ENCODE results near the gene DHRS7C.

DHRS7C gene

DNA sequence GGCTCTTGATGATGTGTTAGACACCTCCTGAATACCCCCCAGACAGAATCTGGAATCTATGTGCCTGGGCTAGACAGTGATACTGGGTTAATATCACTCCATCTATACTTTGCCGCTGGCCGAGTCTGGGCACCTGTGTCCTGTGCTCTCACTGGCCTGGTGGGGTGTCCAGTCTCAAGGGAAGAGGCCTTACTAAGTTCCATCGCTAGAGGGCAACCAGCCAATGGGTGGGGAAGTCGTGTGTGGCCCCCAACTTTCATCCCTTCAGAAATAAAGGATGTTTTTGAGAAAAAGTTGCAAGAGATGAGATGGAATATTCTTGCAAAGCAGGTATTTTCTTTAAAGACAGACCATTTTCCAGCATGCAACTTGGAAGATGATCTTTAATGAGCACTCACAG is 32.7 kb upstream of the DHRS7C start:
- no peaks in the 10 kb centered on the region for H3K9me3 ChIP-seq (ENCODE audit: control insufficient read depth, insufficient read depth, low read depth, low read length)
- no peak overlapping the region for H3K27ac ChIP-seq (ENCODE audit: low read depth, low read length)
- H3K4me3 ChIP-seq (ENCODE audit: low read depth, low read length): no peak overlapping the region
- H3K9ac ChIP-seq (ENCODE audit: low read length): no peak overlapping the region
- no peaks in the 10 kb centered on the region for H3K36me3 ChIP-seq (ENCODE audit: control insufficient read depth, insufficient read depth, low read length)
- no peaks in the 10 kb centered on the region for H3K27me3 ChIP-seq (ENCODE audit: control insufficient read depth, insufficient read depth, low read length)
- H3K4me1 ChIP-seq (ENCODE audit: control insufficient read depth, insufficient read depth, low read length): no peaks in the 10 kb centered on the region

DNA sequence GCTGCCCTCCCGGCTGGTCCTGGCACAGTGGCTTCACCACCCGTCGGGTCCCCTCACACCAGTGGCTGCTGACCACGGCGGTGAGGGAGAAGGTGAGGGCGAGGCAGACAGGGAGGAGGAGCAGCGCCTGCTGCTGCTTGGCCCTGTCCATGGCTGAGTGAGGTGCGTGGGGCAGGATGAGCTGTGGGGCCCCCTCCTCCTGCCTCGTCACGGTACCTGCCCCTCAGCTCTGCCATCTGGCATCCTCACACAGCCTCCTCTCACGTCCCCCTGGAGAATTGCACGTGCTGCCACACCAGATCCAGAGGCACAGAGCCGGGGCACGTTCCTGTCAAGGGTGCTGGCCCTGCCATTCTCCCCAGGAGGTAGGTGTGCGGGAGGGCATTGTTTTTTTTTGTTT is 30.5 kb upstream of the DHRS7C start, which contains the start of gene GSG1L2:
TSS of gene GSG1L2 (minus strand) at position 159 of the 400 bp plus-strand sequence. CDS start at position 151, 8 bp downstream.
- H3K9ac ChIP-seq (ENCODE audit: low read length): no peak within 1 kb of the TSS
- peaks cover 4% of the 10 kb centered on the region; the same call in 1 of the 2 replicates for H3K4me1 ChIP-seq (ENCODE audit: control insufficient read depth, insufficient read depth, low read length)
- H3K36me3 ChIP-seq (ENCODE audit: control insufficient read depth, insufficient read depth, low read length): no peaks in the 10 kb centered on the region
- H3K4me3 ChIP-seq (ENCODE audit: low read depth, low read length): no peak within 1 kb of the TSS
- no peak within 1 kb of the TSS for H3K27ac ChIP-seq (ENCODE audit: low read depth, low read length)
- no peaks in the 10 kb centered on the region for H3K9me3 ChIP-seq (ENCODE audit: control insufficient read depth, insufficient read depth, low read depth, low read length)
- H3K27me3 ChIP-seq (ENCODE audit: control insufficient read depth, insufficient read depth, low read length): no peaks in the 10 kb centered on the region

DNA sequence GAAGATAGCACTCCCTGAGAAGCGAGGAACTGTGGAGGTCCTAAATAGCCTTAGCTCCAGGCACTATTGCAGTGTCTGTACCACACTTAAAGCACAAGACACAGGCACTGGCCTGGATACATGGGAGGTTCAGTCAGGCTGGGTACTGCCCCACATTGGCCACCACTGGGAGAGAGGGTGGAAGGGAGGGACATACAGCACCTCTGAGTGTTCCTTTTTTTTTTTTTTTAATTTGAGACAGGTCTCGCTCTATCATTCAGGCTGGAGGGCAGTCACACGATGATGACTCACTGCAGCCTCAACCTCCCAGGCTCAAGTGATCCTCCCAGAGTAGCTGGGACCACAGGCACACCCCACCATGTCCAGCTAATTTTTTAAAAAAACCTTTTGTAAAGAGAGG is 29.1 kb upstream of the DHRS7C start:
- Histone ChIP-seq H3K27me3 (ENCODE audit: control insufficient read depth, insufficient read depth, low read length) (no peaks in the 10 kb centered on the region), H3K36me3 (ENCODE audit: control insufficient read depth, insufficient read depth, low read length) (no peaks in the 10 kb centered on the region), H3K4me3 (ENCODE audit: low read depth, low read length) (no peak overlapping the region), H3K9me3 (ENCODE audit: control insufficient read depth, insufficient read depth, low read depth, low read length) (no peaks in the 10 kb centered on the region), H3K27ac (ENCODE audit: low read depth, low read length) (no peak overlapping the region), H3K4me1 (ENCODE audit: control insufficient read depth, insufficient read depth, low read length) (peaks cover 4% of the 10 kb centered on the region; the same call in 1 of the 2 replicates), H3K9ac (ENCODE audit: low read length) (no peak overlapping the region)

DNA sequence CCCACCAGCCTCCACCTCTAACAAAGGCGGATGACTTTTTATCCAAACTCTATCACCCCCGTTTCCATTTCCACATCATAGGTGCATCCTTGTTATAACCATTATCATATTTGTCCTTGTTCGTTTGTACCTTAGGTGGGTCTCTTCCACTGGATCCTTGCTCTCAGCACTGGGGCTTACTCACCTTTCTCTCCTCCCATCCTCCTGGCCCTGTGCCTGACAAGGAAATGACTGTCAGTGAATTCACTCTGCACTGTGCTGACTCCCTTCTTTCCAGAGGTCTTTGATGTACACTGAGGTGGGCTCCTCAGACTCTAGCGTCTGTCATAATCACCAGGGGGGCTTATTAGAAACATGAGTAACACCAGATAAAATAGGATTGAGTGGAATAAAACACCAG is 27.4 kb upstream of the DHRS7C start:
- no peak overlapping the region for H3K27ac ChIP-seq (ENCODE audit: low read depth, low read length)
- no peaks in the 10 kb centered on the region for H3K9me3 ChIP-seq (ENCODE audit: control insufficient read depth, insufficient read depth, low read depth, low read length)
- no peak overlapping the region for H3K9ac ChIP-seq (ENCODE audit: low read length)
- no peaks in the 10 kb centered on the region for H3K36me3 ChIP-seq (ENCODE audit: control insufficient read depth, insufficient read depth, low read length)
- no peak overlapping the region for H3K4me3 ChIP-seq (ENCODE audit: low read depth, low read length)
- no peaks in the 10 kb centered on the region for H3K27me3 ChIP-seq (ENCODE audit: control insufficient read depth, insufficient read depth, low read length)
- H3K4me1 ChIP-seq (ENCODE audit: control insufficient read depth, insufficient read depth, low read length): peaks cover 4% of the 10 kb centered on the region; the same call in 1 of the 2 replicates

DNA sequence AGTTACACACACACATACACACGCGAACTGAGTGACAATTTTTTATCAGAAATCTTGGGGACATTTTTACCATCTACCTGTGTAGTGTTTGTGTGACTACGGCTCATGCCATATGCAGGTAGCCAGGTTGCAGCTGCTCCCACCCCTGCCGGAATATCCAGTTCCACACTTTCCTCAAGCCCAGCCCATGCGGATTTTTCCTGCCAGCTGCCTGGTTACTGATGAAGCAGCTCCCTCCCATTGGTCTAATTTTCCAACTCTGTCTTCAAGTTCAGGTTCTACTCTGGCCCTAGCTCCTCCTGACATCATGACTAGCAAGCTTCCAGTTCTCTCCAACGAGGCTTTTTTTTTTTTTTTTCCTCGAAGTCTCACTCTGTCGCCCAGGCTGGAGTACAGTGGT is 25.7 kb upstream of the DHRS7C start:
- Histone ChIP-seq H3K27ac (ENCODE audit: low read depth, low read length) (no peak overlapping the region), H3K9ac (ENCODE audit: low read length) (no peak overlapping the region), H3K9me3 (ENCODE audit: control insufficient read depth, insufficient read depth, low read depth, low read length) (no peaks in the 10 kb centered on the region), H3K27me3 (ENCODE audit: control insufficient read depth, insufficient read depth, low read length) (no peaks in the 10 kb centered on the region), H3K4me3 (ENCODE audit: low read depth, low read length) (no peak overlapping the region), H3K4me1 (ENCODE audit: control insufficient read depth, insufficient read depth, low read length) (peaks cover 4% of the 10 kb centered on the region; the same call in 1 of the 2 replicates), H3K36me3 (ENCODE audit: control insufficient read depth, insufficient read depth, low read length) (no peaks in the 10 kb centered on the region)

DNA sequence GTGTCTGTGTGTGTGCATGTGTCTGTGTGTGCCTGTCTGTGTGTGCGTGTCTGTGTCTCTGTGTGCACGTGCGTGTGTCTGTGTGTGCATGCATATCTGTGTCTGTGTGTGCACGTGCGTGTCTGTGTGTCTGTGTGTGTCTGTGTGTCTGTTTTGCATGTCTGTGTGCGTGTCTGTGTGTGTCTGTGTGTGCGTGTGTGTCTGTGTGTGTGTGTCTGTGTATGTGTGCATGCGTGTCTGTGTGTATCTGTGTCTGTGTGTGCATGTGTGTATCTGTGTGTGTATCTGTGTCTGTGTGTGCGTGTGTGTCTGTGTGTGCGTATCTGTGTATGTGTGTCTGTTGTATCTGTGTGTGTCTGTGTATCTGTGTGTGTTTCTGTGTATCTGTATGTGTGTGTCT is 25.1 kb upstream of the DHRS7C start:
- no peak overlapping the region for H3K27ac ChIP-seq (ENCODE audit: low read depth, low read length)
- no peaks in the 10 kb centered on the region for H3K9me3 ChIP-seq (ENCODE audit: control insufficient read depth, insufficient read depth, low read depth, low read length)
- no peaks in the 10 kb centered on the region for H3K36me3 ChIP-seq (ENCODE audit: control insufficient read depth, insufficient read depth, low read length)
- H3K4me3 ChIP-seq (ENCODE audit: low read depth, low read length): no peak overlapping the region
- H3K9ac ChIP-seq (ENCODE audit: low read length): no peak overlapping the region
- no peaks in the 10 kb centered on the region for H3K27me3 ChIP-seq (ENCODE audit: control insufficient read depth, insufficient read depth, low read length)
- peaks cover 4% of the 10 kb centered on the region; the same call in 1 of the 2 replicates for H3K4me1 ChIP-seq (ENCODE audit: control insufficient read depth, insufficient read depth, low read length)

DNA sequence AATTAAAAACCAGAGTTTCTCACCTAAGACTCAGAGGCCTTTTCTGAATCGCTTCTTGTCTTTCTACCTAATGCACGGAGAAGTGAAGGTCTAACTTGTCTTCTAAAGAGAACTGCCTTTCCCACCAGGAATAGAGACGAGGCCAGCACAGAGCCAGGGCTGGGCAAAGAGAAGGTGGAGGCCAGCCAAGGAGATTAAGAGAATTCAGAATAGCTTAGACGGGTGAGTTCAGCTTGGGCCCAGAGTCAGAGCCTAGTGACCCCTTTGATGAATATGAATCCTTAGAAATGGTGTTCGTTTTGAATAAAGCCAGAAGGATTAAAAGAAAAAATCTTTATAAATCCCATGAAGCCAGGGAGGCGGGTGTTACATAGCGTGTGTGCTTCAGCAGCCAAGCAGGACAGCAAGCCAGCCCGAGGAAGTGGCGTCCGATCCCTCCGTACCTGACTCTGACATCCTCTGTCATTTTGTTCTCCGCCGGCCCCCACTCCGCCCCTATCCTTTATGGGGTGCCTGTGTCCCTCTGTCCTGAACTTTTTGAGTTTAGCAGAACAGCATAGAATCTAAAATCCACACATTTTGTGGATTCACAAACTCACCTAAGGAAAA is 23.0 kb upstream of the DHRS7C start:
- no peaks in the 10 kb centered on the region for H3K27me3 ChIP-seq (ENCODE audit: control insufficient read depth, insufficient read depth, low read length)
- H3K36me3 ChIP-seq (ENCODE audit: control insufficient read depth, insufficient read depth, low read length): no peaks in the 10 kb centered on the region
- no peak overlapping the region for H3K4me3 ChIP-seq (ENCODE audit: low read depth, low read length)
- no peak overlapping the region for H3K27ac ChIP-seq (ENCODE audit: low read depth, low read length)
- no peaks in the 10 kb centered on the region for H3K9me3 ChIP-seq (ENCODE audit: control insufficient read depth, insufficient read depth, low read depth, low read length)
- H3K4me1 ChIP-seq (ENCODE audit: control insufficient read depth, insufficient read depth, low read length): peaks cover 4% of the 10 kb centered on the region; the same call in 1 of the 2 replicates
- H3K9ac ChIP-seq (ENCODE audit: low read length): no peak overlapping the region

DNA sequence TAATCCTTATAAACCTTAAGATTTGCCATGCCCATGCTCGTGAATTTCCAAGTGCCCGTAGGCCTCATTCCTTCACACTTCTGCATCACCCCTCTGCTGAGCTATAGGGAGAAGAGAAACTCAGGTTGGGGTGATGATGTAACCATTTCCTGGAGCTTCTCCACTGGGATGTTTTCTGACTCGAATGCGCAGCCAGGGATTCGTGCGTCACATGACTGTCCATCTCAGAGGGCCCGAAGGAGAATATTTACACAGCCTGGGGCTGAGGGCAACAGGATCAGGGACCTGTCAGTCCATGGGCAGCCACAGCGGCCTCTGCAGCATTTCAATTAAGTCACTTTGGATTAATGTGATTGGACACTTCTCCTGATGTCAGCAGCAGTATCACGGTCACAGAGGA is 21.8 kb upstream of the DHRS7C start:
- H3K4me1 ChIP-seq (ENCODE audit: control insufficient read depth, insufficient read depth, low read length): peaks cover 4% of the 10 kb centered on the region; the same call in 1 of the 2 replicates
- H3K9ac ChIP-seq (ENCODE audit: low read length): no peak overlapping the region
- H3K36me3 ChIP-seq (ENCODE audit: control insufficient read depth, insufficient read depth, low read length): no peaks in the 10 kb centered on the region
- no peak overlapping the region for H3K4me3 ChIP-seq (ENCODE audit: low read depth, low read length)
- no peak overlapping the region for H3K27ac ChIP-seq (ENCODE audit: low read depth, low read length)
- no peaks in the 10 kb centered on the region for H3K27me3 ChIP-seq (ENCODE audit: control insufficient read depth, insufficient read depth, low read length)
- no peaks in the 10 kb centered on the region for H3K9me3 ChIP-seq (ENCODE audit: control insufficient read depth, insufficient read depth, low read depth, low read length)

DNA sequence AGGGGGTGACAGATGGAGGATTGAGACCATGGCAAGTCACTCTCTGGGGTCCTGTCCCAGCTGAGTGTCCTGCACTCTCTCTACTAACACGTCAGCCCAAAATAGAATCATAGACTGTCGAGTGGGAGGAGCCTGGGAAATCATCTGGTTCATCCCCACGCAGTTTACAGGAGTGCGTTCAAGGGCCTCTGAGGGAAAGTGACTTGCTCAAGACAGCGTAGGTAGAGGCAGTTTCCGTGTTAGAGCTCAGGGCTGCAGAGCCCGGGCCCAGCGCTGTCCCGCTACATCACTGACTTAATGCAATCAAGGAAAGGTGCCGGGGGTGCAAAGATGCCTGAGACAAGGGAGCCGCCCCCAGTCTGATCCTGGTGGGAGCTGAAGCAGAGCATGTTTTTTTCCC is 20.1 kb upstream of the DHRS7C start:
- Histone ChIP-seq H3K36me3 (ENCODE audit: control insufficient read depth, insufficient read depth, low read length) (no peaks in the 10 kb centered on the region), H3K9me3 (ENCODE audit: control insufficient read depth, insufficient read depth, low read depth, low read length) (no peaks in the 10 kb centered on the region), H3K27ac (ENCODE audit: low read depth, low read length) (no peak overlapping the region), H3K27me3 (ENCODE audit: control insufficient read depth, insufficient read depth, low read length) (no peaks in the 10 kb centered on the region; the same call in 1 of the 2 replicates), H3K9ac (ENCODE audit: low read length) (no peak overlapping the region), H3K4me3 (ENCODE audit: low read depth, low read length) (no peak overlapping the region), H3K4me1 (ENCODE audit: control insufficient read depth, insufficient read depth, low read length) (no peaks in the 10 kb centered on the region)

DNA sequence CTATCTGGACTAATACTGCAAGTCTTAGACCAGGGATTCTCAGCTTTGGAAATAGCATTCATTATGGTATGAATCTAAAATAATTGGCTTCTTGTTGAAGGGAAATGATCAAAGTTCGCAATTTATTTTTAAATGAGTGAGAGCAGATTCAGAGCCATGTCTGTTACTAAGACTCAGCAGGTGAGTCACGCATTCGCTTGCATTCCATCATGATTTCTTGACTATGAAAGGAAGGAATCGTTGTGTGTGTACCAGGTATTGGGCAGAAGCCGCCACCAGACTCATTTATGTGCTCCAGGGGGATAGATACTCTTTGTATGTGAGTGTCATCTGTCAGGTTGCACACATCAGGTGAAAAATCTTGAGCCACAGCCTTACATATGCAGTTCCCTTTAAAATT is 19.7 kb upstream of the DHRS7C start:
- Histone ChIP-seq H3K4me3 (ENCODE audit: low read depth, low read length) (no peak overlapping the region), H3K27ac (ENCODE audit: low read depth, low read length) (no peak overlapping the region), H3K9ac (ENCODE audit: low read length) (no peak overlapping the region), H3K27me3 (ENCODE audit: control insufficient read depth, insufficient read depth, low read length) (peaks cover under 1% of the 10 kb centered on the region; the same call in 1 of the 2 replicates), H3K36me3 (ENCODE audit: control insufficient read depth, insufficient read depth, low read length) (no peaks in the 10 kb centered on the region), H3K4me1 (ENCODE audit: control insufficient read depth, insufficient read depth, low read length) (no peaks in the 10 kb centered on the region), H3K9me3 (ENCODE audit: control insufficient read depth, insufficient read depth, low read depth, low read length) (no peaks in the 10 kb centered on the region)

DNA sequence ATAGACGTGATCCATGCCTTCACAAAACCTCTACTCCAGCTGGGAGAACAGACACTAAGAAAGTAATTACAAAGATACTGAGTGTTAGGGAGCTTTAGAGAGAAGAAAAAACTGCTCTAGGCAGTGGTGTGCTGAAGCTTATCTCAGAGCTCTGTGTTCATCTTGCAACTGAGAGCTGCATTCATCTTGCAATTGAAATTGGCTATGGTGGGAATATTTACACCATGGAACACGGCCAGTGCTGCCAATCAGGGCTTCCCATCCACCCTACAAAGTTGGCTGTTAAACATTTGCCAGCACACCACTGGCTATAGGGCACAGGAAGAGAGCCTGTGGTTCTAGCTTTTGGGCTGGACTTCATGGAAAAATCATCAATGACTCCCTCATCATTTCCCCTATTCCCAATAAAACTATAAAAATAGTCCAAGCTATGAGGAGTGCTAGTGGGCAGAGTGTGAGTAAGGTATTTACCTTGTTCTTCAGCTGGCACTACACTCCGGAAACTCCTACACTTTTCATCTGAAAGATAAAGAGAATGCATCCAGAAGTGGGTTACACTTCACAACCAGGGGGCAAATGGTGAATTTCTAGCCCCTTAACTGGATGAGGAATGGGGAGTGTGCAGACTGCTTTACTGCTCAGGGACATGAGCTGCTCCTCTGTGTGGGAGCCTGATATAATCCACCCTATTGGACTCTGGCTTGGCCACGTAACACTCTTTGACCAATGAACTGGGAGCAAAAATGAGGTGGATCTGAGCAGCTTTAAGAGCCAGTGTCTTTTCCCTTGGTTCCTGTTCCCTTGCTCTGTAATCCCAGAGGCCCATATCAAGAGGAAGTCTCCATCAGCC is 18.9 kb upstream of the DHRS7C start:
- Histone ChIP-seq H3K4me1 (ENCODE audit: control insufficient read depth, insufficient read depth, low read length) (no peaks in the 10 kb centered on the region), H3K4me3 (ENCODE audit: low read depth, low read length) (no peak overlapping the region), H3K27ac (ENCODE audit: low read depth, low read length) (no peak overlapping the region)

More for the DNA sequence above, 18.9 kb upstream of the DHRS7C start:
- H3K9ac ChIP-seq (ENCODE audit: low read length): no peak overlapping the region
- no peaks in the 10 kb centered on the region for H3K9me3 ChIP-seq (ENCODE audit: control insufficient read depth, insufficient read depth, low read depth, low read length)
- H3K27me3 ChIP-seq (ENCODE audit: control insufficient read depth, insufficient read depth, low read length): peaks cover 4% of the 10 kb centered on the region; the same call in 1 of the 2 replicates
- no peaks in the 10 kb centered on the region for H3K36me3 ChIP-seq (ENCODE audit: control insufficient read depth, insufficient read depth, low read length)

All from HUES6 (cell line).